ENCODE measurements around the gene LAMC3.
"Not testable (repeated sequence)": the region's sequence is repeated elsewhere in the genome, so short reads cannot be mapped to it uniquely, and the experiment has no call there.

LAMC3 gene

GRCh38 chr9:131101207-131101964 is 92.4 kb downstream of the LAMC3 start:
- ATAC-seq, result no peak

DNA sequence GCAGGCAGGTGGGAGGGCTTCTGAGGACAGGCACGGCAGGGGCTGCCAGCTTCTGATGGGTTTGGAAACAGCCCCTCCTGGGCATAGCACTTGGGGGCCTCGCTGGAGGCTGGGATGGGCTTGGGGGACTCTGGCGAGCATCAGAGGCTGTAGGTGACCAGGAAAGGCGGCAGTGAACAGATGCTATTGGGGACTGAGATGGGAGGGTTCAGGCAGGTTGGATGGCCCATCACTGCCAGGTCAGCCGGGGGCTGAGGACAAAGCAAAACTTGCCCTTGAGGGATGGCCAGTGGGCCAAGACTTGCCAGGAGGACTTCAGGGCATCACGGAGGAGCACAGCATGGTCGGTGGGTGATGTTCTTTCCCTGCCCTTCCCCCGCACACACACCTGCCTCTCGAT is 94.0 kb downstream of the LAMC3 start:
- no peak for ATAC-seq

DNA sequence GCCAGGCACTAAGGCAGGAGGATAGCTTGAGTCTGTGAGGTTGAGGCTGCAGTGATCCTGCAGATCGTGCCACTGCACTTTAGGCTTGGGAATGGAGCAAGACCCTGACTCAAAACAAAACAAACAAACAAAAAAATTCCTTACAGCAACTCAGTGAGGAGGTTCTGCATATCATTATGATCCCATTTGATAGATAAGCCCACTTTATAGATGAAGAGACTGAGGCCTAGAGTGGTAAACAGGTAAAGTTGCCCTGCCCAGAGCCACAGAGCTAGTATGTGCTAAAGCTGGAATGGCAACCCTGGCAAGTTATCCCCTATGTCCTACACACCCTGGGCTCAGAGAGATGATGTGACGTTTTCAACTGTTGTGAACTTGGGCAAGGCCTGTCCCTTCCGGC is 94.6 kb downstream of the LAMC3 start:
- no peak for ATAC-seq

DNA sequence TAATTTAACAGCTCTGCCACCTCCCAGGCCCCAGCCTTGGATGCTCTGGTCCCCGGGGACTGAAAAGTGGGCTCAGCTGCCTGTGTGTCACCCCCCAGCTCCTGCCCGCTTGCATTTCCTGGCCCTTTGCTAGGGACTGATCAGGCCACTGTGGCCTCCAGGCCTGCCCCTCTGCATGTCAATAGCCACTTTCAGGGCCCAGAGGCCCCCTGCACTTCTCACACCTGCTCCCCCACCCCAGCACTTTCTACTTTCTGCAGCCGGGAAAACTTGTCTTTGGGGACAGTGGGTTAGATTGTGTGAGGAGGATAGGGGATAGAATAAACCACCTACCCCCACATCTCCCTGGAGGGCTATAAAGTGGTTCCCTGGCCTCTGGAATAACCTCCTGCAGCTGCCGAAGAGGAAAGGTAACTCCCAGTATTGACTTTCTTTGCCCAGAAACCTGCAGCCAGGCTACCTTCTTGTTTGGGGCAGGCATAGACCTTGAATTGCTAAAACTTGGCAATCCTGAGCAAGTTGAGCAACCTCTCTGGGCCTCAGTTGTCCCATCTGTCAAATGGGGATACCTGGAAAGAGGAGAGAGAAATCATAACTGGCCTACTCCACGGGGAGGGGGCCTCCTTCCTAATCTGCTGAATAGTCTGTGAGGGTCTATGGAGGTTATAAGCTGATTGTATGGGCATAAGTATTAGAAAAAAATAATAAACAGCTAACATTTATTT is 95.2 kb downstream of the LAMC3 start:
- no peak for ATAC-seq

- ATAC-seq, result no peak
Measured at GRCh38 chr9:131105952-131106351, 97.0 kb downstream of the LAMC3 start.

GRCh38 chr9:131107760-131108159 is 98.8 kb downstream of the LAMC3 start:
- no peak for ATAC-seq

GRCh38 chr9:131111186-131111853 is 102.3 kb downstream of the LAMC3 start:
- ATAC-seq, result no peak

- no peak for ATAC-seq
Measured at GRCh38 chr9:131111854-131112311, 102.9 kb downstream of the LAMC3 start.

GRCh38 chr9:131112374-131113154 is 103.6 kb downstream of the LAMC3 start:
- ATAC-seq, result no peak

DNA sequence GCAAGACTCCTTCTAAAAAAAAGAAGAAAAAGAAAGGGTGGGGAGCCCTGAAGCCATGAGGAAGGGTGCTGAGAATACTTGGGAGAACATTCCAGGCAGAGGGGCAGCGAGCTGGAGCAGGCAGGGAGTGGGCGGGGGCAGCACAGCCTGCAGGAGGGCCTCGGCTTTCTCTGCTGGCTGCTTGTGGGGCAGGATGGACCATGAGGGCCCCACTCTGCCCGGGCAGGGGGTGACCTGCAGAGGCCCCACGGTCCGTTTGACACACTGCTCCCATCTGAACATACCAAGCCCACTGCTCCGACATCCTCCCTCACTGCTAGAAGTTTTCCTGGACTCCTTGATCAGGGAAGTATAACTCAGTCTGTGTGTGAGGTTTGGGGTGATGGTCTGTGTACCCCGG is 104.7 kb downstream of the LAMC3 start:
- no peak for ATAC-seq

DNA sequence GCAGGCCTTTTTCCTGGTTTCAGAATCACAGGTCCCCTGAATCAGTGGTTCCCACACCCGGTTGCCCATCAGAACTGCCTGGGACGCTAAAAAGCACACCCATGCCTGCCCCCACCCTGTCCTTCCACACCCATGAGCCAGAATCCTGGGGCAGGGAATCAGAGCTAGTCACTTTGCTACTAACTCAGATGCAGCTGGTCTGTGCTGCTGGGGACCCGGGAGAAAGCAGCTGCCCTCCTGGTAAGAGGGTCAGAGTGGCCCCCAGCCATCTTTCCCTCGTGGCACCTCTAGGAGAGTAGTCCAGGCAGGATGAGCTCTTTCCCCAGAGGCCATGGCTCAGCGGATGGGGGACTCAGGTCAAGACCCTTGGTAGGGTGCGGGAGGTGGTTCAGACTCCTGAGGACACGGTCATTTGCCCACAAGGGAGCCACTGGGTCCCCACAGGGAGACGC is 105.1 kb downstream of the LAMC3 start:
- no peak for ATAC-seq

- ATAC-seq, result not testable (repeated sequence)
Measured at GRCh38 chr9:131115360-131115742, 106.4 kb downstream of the LAMC3 start.

GRCh38 chr9:131116281-131117120 is 107.5 kb downstream of the LAMC3 start:
- no peak for ATAC-seq

GRCh38 chr9:131117121-131117761 is 108.3 kb downstream of the LAMC3 start:
- no peak for ATAC-seq

DNA sequence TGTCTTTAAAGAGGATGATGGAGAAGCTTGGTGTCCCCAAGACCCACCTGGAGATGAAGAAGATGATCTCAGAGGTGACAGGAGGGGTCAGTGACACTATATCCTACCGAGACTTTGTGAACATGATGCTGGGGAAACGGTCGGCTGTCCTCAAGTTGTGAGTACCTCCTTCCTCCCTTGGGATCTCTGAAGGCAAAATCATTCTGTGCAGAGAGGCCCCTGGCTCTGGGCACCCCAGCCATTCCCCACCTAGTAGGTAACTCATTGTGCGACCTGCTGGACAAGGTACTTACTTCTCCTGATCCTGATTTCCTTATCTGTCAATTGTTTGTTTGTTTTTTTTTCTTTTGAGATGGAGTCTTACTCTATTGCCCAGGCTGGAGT is 108.8 kb downstream of the LAMC3 start:
- no peak for ATAC-seq

DNA sequence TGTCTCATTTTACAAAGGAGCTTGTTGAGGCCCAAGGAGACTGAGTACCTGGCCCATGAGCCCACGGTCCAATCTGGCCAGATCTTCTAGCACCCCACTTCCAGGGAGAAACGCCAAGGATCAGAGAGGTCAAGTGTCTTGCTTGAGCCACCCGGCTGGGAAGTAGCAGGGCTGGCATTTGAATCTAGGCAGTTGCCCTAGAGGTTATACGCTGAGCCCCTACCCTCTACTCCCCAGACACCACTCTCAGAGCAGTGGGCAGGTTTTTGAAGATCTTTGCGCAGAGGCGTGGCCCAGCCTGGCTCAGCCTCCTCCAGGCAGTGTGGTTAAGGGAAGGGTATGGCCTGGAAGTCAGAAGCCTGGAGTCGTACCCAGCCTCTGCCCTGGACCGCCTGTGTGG is 110.6 kb downstream of the LAMC3 start:
- no peak for ATAC-seq

DNA sequence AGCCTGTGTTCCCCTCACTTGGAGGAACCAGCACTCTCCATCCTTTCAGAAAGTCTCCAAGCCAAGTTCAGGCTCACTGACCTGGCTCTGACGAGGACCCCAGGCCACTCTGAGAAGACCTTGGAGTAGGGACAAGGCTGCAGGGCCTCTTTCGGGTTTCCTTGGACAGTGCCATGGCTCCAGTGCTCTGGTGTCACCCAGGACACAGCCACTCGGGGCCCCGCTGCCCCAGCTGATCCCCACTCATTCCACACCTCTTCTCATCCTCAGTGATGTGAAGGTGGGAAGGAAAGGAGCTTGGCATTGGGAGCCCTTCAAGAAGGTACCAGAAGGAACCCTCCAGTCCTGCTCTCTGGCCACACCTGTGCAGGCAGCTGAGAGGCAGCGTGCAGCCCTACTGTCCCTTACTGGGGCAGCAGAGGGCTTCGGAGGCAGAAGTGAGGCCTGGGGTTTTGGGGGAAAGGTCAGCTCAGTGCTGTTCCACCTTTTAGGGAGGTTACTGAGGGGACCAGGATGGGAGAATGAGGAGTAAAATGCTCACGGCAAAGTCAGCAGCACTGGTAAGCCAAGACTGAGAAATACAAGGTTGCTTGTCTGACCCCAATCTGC is 111.8 kb downstream of the LAMC3 start:
- no peak for ATAC-seq

DNA sequence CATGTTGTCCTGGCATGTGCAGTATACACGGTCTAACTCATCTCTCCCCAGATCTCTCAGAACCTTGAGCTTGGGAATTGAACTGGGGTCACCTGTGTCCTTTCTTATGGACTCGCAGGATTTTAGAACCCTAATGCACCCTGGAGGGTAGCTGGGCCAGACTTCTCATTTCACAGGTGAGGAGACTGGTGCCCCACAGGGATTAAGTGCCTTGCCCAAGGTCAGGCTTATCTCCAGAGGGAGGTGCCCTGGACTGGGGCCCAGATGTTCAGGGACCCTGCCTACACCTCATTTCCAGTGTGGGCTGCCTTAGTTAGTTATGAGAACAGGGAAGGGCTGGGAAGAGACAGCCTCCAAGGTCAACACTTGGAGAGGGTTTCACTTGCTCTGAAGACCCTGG is 112.4 kb downstream of the LAMC3 start:
- no peak for ATAC-seq

- ATAC-seq, result no peak
Measured at GRCh38 chr9:131122158-131122557, 113.2 kb downstream of the LAMC3 start.

DNA sequence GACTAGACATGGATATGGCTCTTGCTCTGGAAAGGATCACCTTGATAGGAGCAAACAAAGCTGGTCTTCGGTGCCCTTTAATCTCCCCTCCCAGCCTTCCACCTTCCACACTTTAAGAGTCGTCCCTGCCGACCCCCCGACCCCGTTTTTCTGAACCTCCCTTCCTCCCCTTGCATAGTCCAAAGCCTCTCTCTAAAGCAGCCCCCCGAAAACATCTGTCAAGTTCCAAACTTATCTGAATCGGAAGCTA is 116.0 kb downstream of the LAMC3 start:
- ATAC-seq, result no peak

All from activated CD4-positive, CD25-positive, alpha-beta regulatory T cell treated with anti-CD3 and anti-CD28 coated beads, Interleukin-2, amount 50 U/mL, for 24 hours (primary cell).